Epithelial cell of prostate (primary cell): ENCODE results near the gene GTF2H4.
"Not testable (repeated sequence)": the region's sequence is repeated elsewhere in the genome, so short reads cannot be mapped to it uniquely, and the experiment has no call there.

Experiments
- DNase-seq: peaks from one replicate; pipeline ENCODE4 v3.0.0-alpha.2; 2011; ENCODE audit warnings: low read depth, low spot score
- H3K27ac ChIP-seq: fragments of 450-650 bp; 2 replicates; pipeline ENCODE4 v1.5.1; 2017; ENCODE audit warnings: mild to moderate bottlenecking

GTF2H4 gene

DNA sequence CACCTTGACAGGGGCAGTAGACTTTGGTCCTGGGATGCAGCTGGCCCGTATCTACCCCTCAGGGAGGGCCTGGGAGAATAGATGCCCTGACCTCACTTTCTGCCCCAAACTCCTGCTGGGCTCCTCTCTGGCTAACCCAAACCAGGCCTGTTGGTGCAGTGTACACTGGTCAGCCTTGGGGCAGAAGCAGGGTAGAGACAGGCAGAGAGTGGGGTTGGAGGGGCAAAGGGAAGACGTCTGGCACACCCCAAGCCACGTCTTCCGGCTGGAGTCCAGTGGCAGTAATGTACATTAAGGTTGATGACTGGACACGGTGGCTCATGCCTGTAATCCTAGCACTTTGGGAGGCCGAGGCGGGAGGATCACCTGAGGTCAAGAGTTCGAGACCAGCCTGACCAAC is 14.3 kb upstream of the GTF2H4 start:
- no peak for DNase-seq
- H3K27ac ChIP-seq, result no peak overlapping the region

GRCh38 chr6:30894381-30894780 is 13.6 kb upstream of the GTF2H4 start:
- no peak overlapping the region for H3K27ac ChIP-seq
- no peak for DNase-seq

GRCh38 chr6:30894935-30895334 is 13.1 kb upstream of the GTF2H4 start:
- DNase-seq, result no peak
- H3K27ac ChIP-seq, result no peak overlapping the region

DNA sequence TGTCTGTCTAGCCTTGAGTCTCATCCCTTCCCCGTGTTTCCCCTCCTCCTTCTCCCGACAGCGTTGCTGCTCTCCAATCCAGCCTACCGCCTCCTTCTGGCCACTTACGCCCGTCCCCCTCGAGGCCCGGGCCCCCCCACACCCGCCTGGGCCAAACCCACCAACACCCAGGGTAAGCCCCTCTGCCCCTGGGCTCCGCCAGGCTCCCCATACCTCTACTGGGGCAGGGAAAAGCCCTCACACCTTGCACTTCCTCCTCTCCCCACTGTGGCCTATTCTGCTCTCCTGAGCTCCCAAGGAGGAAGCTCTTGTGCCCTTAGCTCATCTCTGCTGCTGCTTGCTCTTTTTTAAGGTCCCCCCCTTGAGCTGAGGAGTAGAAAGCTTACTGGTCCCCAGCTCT is 12.7 kb upstream of the GTF2H4 start:
- no peak for DNase-seq
- H3K27ac ChIP-seq, result no peak overlapping the region

- H3K27ac ChIP-seq, result no peak overlapping the region
- no peak for DNase-seq
Observed at GRCh38 chr6:30896541-30896940, 11.5 kb upstream of the GTF2H4 start.

GRCh38 chr6:30897882-30898281 is 10.1 kb upstream of the GTF2H4 start:
- no peak overlapping the region for H3K27ac ChIP-seq
- DNase-seq, result no peak

GRCh38 chr6:30898750-30899360 is 9.2 kb upstream of the GTF2H4 start:
- DNase-seq, result no peak

DNA sequence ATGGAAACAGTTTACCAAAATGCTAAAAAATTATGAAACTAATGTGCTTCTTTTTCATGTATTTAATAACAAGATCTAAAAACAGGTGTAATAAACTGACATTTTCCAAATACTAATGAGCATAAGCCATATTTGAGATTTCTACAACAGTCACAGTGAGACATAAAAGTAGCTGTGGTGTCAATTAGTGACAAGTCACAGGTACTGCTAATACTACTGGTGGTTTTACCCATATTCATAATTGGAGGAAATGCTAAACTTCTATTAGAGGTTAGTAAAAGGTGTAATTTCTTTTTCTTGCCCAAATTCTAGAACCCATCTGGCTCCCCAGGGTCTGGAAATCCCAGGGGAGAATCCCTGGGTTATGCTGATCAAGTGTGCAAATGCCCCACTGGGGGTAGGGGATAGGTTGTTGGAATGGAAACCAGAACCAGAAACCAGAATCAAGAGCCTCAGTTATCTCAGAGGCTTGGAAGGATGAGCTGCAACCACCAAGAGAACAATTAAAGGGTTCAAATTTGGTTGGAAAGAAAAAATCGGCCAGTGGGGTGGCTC is 7.1 kb upstream of the GTF2H4 start:
- no peak for DNase-seq

More at GRCh38 chr6:30898750-30899360, 9.2 kb upstream of the GTF2H4 start:
- H3K27ac ChIP-seq, result no peak overlapping the region

DNA sequence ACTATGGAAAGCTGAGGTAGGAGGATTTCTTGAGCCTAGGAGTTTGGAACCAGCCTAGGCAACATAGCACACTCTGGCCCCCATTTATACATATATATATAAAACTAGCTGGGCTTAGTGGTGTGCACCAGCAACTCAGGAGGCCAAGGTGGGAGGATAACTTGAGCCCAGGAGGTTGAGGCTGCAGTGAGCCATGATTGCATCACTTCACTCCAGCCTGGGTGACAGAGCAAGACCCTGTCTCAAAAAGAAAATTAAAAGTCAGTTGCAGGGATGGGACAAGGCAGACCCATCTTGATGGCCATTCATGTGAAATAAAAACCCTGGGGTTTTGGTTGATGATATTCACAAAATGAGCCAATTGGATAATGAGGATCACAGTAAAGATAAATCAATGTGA is 6.6 kb upstream of the GTF2H4 start:
- H3K27ac ChIP-seq, result peak overlapping the region; percentile 26
- DNase-seq, result no peak

More for the DNA sequence above, 7.1 kb upstream of the GTF2H4 start:
- H3K27ac ChIP-seq, result peak overlapping the region; percentile 26

DNA sequence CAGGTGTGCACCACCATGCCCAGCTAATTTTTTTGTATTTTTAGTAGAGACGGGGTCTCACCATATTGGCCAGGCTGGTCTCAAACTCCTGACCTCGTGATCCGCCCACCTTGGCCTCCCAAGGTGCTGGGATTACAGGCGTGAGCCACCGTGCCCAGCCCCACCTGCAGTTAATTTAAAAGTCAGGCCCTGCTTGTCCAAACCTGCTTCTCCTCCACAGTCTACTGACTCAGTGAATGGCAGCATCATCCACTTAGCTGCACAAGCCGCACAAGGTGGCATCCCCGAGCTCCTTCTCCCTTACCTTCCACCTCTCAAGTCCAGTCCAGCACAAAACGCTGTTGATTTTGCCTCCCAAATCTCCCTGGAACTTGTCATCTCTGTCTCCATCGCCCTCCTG is 5.8 kb upstream of the GTF2H4 start:
- DNase-seq, result not testable (repeated sequence)
- H3K27ac ChIP-seq, result peak overlapping the region; percentile 26

GRCh38 chr6:30902709-30903108 is 5.3 kb upstream of the GTF2H4 start:
- H3K27ac ChIP-seq, result peak overlapping the region; percentile 26
- no peak for DNase-seq

DNA sequence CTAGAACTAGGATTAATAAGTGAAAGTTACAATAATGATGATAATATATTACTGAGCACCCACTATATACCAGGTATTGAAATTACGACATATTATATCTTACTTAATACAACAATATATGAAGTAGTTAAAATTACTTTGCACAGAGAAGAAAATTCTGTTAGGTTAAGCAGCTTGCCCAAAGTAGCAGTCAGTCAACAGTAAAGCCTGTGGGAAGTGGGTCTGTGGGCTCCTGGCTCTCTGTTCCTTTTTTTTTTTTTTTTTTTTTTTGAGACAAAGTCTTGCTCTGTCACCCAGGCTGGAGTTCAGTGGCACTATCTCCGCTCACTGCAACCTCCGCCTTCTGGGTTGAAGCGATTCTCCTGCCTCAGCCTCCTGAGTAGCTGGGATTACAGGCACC is 4.8 kb upstream of the GTF2H4 start:
- H3K27ac ChIP-seq, result peak overlapping the region; percentile 26

DNA sequence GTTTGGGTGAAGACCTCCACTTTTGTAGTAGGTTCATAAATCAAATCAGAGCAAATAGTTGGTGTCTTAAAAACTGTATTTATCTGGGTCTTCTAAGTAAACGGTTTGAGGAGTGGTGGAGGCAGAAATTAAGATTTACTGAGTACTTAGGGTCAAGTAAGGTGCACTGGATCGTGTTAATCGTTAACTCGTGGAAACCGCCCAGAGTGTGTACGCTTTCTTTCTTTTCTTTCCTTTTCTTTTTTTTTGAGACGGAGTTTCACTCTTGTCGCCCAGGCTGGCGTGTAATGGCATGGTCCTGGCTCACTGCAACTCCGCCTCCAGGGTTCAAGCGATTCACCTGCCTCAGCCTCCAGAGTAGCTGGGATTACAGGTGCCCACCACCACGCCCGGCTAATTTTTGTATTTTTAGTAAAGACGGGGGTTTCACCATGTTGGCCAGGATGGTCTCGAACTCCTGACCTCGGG is 683 bp upstream of the GTF2H4 start:
- H3K27ac ChIP-seq, result peak overlapping the region; percentile 50

More for the DNA sequence above, 4.8 kb upstream of the GTF2H4 start:
- DNase-seq, result no peak

GRCh38 chr6:30908700-30909099 is 693 bp downstream of the GTF2H4 start:
- H3K27ac ChIP-seq, result no peak overlapping the region
- DNase-seq, result no peak

More for the DNA sequence above, 683 bp upstream of the GTF2H4 start:
- DNase-seq, result not testable (repeated sequence)

GRCh38 chr6:30910473-30910872 is 2.5 kb downstream of the GTF2H4 start:
- DNase-seq, H3K27ac ChIP-seq: not testable (repeated sequence)

- DNase-seq, result no peak
- H3K27ac ChIP-seq, result peak overlapping the region; percentile 71
Observed at GRCh38 chr6:30912746-30913520, 4.9 kb downstream of the GTF2H4 start.

GRCh38 chr6:30913721-30914075 is 5.7 kb downstream of the GTF2H4 start:
- H3K27ac ChIP-seq, result peak overlapping the region; percentile 71
- no peak for DNase-seq

- DNase-seq, result peak; percentile 53
- H3K27ac ChIP-seq, result peak within 1 kb of the TSS; percentile 71
Observed at GRCh38 chr6:30914076-30914853, 6.3 kb downstream of the GTF2H4 start, which contains the start of gene VARS2. Gene VARS2, plus strand, starts transcription at chr6:30914238. Its CDS starts 599 bp downstream, at chr6:30914837.

- DNase-seq, result no peak
- peak overlapping the region; percentile 71 for H3K27ac ChIP-seq
Observed at GRCh38 chr6:30914854-30915590, 7.0 kb downstream of the GTF2H4 start.

DNA sequence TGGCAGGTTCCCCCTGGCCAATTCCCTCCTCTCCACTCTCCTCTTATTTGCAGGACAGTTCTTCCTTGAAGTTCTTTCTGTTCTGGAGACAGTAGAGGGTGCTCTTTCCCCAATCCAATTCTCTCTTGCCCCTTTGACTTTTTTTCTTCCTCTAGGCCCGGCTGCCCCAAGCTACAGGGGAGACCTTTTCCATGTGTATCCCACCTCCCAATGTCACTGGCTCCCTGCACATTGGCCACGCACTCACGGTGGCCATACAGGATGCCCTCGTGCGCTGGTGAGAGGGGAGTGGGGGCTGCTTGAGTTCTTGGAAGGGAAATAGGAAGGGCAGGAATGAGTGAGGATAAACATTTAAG is 7.6 kb downstream of the GTF2H4 start:
- H3K27ac ChIP-seq, result peak overlapping the region; percentile 71
- no peak for DNase-seq
